ENCODE data around the gene ADAM12. TPM values are rescaled to one million over a fixed set of nuclear protein-coding genes. Genes with fewer than 3 reads are reported as not detected.

The ADAM12 gene, protein sequence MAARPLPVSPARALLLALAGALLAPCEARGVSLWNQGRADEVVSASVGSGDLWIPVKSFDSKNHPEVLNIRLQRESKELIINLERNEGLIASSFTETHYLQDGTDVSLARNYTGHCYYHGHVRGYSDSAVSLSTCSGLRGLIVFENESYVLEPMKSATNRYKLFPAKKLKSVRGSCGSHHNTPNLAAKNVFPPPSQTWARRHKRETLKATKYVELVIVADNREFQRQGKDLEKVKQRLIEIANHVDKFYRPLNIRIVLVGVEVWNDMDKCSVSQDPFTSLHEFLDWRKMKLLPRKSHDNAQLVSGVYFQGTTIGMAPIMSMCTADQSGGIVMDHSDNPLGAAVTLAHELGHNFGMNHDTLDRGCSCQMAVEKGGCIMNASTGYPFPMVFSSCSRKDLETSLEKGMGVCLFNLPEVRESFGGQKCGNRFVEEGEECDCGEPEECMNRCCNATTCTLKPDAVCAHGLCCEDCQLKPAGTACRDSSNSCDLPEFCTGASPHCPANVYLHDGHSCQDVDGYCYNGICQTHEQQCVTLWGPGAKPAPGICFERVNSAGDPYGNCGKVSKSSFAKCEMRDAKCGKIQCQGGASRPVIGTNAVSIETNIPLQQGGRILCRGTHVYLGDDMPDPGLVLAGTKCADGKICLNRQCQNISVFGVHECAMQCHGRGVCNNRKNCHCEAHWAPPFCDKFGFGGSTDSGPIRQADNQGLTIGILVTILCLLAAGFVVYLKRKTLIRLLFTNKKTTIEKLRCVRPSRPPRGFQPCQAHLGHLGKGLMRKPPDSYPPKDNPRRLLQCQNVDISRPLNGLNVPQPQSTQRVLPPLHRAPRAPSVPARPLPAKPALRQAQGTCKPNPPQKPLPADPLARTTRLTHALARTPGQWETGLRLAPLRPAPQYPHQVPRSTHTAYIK
- total RNA-seq (2021; ENCODE audit: unreplicated experiment) (not detected), Bru-seq, nascent RNA (percentile 0 among the genes with signal in this experiment), BruChase-seq, experiment 1, labeled RNA remaining after a 6-hour chase (percentile 1 among the genes with signal in this experiment), BruChase-seq, experiment 2, labeled RNA remaining after a 2-hour chase (percentile 1 among the genes with signal in this experiment)
- polyA plus RNA-seq (2012), result 0.01 TPM in 1 of 2 replicates, not detected in the other
- long read RNA-seq, result 0 reads

DNA sequence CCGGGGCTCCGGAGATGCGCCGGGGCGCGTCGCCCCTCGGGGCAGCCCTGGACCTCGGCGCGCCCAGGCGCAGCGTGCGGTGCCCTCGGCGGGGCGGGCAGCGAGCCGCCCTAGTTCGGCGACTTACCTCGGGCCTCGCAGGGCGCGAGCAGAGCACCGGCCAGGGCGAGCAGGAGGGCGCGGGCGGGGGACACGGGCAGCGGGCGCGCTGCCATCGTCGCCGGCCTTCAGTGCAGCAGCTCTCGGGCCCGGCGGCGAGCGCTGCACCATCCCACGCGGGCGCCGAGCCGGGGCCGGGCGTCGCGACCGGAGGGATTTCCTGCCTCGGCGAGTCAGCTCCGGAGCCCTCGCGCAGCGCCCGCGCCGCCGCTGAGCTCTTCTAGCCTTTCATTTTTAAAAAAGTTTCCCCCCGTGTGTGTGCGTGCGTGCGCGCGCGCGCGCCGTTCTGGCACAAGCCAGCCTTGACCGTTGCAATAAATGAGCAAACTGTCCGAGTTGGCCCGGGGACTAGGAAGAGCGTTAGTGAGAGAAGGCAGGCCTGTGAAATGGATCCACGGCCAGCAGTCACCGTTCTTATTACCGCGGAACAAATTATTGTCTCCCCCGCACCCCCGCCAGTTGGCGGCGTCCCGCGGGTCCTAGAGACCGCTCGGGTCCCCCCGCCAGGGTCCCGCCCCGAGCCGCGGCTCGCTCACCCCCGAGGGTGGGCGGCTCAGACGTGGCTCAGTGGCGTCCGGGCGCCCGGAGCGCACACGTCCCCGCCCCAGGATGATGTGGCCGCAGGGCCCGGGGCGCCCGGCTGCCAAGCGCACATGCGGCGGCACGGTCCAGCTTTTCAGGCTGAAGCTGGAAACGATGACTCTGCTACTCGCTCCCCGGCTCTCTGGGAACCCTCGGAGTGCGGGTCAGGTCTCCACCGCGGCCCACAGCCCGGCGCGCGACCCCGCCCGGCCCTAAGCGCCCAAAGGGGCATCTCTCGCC is at the start of gene ADAM12:
ADAM12 (minus strand) TSS at position 547 of the 981 bp plus-strand sequence; CDS start at position 215, 332 bp downstream.
- TF ChIP-seq ZFX (IDR thresholded peaks at IDR 0.05) (no peak), SRF (IDR thresholded peaks at IDR 0.05; ENCODE audit: low read depth) (no peak), FOSL1 (IDR thresholded peaks at IDR 0.05; ENCODE audit: low read depth) (no peak)
- TF ChIP-seq, protein P1, sequence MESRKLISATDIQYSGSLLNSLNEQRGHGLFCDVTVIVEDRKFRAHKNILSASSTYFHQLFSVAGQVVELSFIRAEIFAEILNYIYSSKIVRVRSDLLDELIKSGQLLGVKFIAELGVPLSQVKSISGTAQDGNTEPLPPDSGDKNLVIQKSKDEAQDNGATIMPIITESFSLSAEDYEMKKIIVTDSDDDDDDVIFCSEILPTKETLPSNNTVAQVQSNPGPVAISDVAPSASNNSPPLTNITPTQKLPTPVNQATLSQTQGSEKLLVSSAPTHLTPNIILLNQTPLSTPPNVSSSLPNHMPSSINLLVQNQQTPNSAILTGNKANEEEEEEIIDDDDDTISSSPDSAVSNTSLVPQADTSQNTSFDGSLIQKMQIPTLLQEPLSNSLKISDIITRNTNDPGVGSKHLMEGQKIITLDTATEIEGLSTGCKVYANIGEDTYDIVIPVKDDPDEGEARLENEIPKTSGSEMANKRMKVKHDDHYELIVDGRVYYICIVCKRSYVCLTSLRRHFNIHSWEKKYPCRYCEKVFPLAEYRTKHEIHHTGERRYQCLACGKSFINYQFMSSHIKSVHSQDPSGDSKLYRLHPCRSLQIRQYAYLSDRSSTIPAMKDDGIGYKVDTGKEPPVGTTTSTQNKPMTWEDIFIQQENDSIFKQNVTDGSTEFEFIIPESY (IDR thresholded peaks at IDR 0.05; ENCODE audit: extremely low read depth, insufficient replicate concordance, low read length), result no peak
- Histone ChIP-seq H3K27ac (ENCODE audit: low read depth, low read length) (no peak within 1 kb of the TSS), H3K4me3 (replicated peaks in 1 of 2; ENCODE audit: low read depth in 1 of 2, low read length in 2 of 2) (no peak within 1 kb of the TSS), H3K4me1 (ENCODE audit: control insufficient read depth in 1 of 2, insufficient read depth in 2 of 2, low read length in 2 of 2) (no peaks in the 10 kb centered on the region), H3K9me3 (ENCODE audit: control insufficient read depth in 1 of 2, insufficient read depth in 1 of 2, low read depth in 1 of 2, low read length in 2 of 2) (no peaks in the 10 kb centered on the region), H2AFZ (ENCODE audit: low read depth, low read length, poor library complexity, severe bottlenecking) (no peak within 1 kb of the TSS), H4K20me1 (ENCODE audit: insufficient read depth) (no peaks in the 10 kb centered on the region), H3K9me2 (ENCODE audit: insufficient read depth) (no peaks in the 10 kb centered on the region), H3K79me2 (ENCODE audit: insufficient read depth, low read length) (no peaks in the 10 kb centered on the region), H3K4me2 (ENCODE audit: low read length) (no peak within 1 kb of the TSS), H3K36me3 (ENCODE audit: control insufficient read depth in 1 of 2, insufficient read depth in 2 of 2, low read length in 2 of 2) (no peaks in the 10 kb centered on the region), H3K27me3 (ENCODE audit: insufficient read depth, low read length) (peaks cover 25% of the 10 kb centered on the region; the same call in 1 of the 2 replicates), H3K9ac (ENCODE audit: low read length) (no peak within 1 kb of the TSS)
- CTCF ChIA-PET, result no interaction called here
- RAD21 ChIA-PET (ENCODE audit: low non-redundant PET in 1 of 2, low total read pairs in 2 of 2, uncharacterized antibody in 2 of 2, unreplicated experiment in 2 of 2), result no interaction called here
- no TSS peak for BruUV-seq (replicated peaks)
- ATAC-seq (no peak), DNase-seq (ENCODE audit: low read depth, low spot score) (no peak)
- intact Hi-C loops (cut with micrococcal nuclease), result loop anchor here (5.0 kb wide), 2 partner anchors 406 to 646 kb away; no protein-coding TSS in a partner anchor
- POLR2A ChIA-PET, result no interaction called here
